Ectodermal cell (in vitro differentiated cells): ENCODE results near the gene CRELD2.

ENCODE experiments used
- H3K27ac ChIP-seq: 2 replicates; pipeline ENCODE4 v1.7.0; 2013; ENCODE audit warnings: mild to moderate bottlenecking, low read depth, low read length; ENCODE audit not compliant: insufficient read depth, poor library complexity, severe bottlenecking
- H3K27me3 ChIP-seq: 2 replicates; pipeline ENCODE4 v1.7.0; 2013; ENCODE audit warnings: mild to moderate bottlenecking, low read length; ENCODE audit not compliant: insufficient read depth, control insufficient read depth, poor library complexity, severe bottlenecking
- H3K36me3 ChIP-seq: one replicate; pipeline ENCODE4 v1.7.0; 2013; ENCODE audit warnings: low read length; ENCODE audit not compliant: control insufficient read depth, insufficient read depth
- H3K4me1 ChIP-seq: one replicate; pipeline ENCODE4 v1.7.0; 2013; ENCODE audit warnings: low read length; ENCODE audit not compliant: control insufficient read depth, insufficient read depth
- H3K4me3 ChIP-seq: 2 replicates; pipeline ENCODE4 v1.7.0; 2013; ENCODE audit warnings: low read depth, low read length, control low read depth; ENCODE audit not compliant: insufficient read depth
- H3K9me3 ChIP-seq: 2 replicates; pipeline ENCODE4 v1.7.0; 2013; ENCODE audit warnings: mild to moderate bottlenecking, low read length, moderate library complexity; ENCODE audit not compliant: control insufficient read depth
- WGBS, 2 experiments: methylation state at CpG; one replicate each; pipeline ENCODE4 v1.1.7; 2013; ENCODE audit warnings: missing lambda C conversion rate in 2 of 2; 5-methylcytosine and 5-hydroxymethylcytosine counted together

The CRELD2 gene

DNA sequence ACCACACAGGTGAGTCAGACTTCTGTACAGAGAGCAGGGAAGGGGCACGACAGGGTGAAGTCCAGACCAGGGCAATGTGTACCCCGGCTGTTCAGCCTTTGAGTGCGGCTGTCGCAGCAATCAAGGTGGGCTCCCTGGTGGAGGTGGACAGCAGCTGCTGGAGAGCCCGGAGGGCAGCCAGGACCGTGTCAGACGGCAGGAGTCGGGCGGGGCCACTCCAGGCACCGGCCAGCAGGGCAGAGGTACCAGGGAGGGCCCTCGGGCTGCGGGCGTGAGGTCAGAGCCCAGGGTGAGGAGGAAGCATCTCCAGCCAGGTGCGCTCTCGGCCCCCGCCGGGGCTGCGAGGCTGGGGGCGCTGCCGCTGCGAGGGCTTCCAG, 41.3 kb downstream of the CRELD2 start:
- Histone ChIP-seq H3K4me3 (peak overlapping the region; percentile 78), H3K4me1 (peaks cover 7% of the 10 kb centered on the region), H3K27me3 (peaks cover 9% of the 10 kb centered on the region), H3K27ac (no peak overlapping the region), H3K9me3 (no peaks in the 10 kb centered on the region), H3K36me3 (peaks cover 16% of the 10 kb centered on the region)
- 21% methylated on average over 21 of the region's 21 CpGs for WGBS, 2 experiments

DNA sequence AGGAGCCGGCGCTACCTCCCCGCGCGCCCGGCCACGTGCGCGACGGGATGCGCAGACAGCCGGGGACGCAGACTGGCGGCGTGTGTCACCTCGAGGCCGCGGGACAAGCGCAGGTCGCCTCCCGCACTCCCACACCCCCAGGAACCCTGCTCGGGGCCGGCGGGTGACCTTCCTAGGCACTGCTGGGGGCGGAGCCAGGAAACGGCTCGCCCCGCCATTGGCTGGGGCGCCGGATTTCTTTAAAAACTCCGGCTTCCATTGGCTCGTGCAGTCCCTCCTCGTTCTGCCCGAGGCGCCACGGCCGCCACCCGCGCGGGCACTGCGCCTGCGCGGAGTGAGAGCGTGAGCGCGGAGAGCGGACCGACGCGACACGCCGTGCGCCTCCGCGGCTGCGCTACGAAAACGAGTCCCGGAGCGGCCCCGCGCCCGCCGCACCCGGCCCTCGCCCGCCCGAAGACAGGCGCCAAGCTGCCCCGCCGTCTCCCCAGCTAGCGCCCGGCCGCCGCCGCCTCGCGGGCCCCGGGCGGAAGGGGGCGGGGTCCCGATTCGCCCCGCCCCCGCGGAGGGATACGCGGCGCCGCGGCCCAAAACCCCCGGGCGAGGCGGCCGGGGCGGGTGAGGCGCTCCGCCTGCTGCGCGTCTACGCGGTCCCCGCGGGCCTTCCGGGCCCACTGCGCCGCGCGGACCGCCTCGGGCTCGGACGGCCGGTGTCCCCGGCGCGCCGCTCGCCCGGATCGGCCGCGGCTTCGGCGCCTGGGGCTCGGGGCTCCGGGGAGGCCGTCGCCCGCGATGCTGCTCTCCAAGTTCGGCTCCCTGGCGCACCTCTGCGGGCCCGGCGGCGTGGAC, 41.9 kb downstream of the CRELD2 start, which contains the start of gene PIM3:
TSS of gene PIM3 (plus strand) at position 614 of the 846 bp plus-strand sequence. CDS start at position 790, 176 bp downstream.
- Histone ChIP-seq H3K36me3 (peaks cover 16% of the 10 kb centered on the region), H3K4me1 (peaks cover 7% of the 10 kb centered on the region)

DNA sequence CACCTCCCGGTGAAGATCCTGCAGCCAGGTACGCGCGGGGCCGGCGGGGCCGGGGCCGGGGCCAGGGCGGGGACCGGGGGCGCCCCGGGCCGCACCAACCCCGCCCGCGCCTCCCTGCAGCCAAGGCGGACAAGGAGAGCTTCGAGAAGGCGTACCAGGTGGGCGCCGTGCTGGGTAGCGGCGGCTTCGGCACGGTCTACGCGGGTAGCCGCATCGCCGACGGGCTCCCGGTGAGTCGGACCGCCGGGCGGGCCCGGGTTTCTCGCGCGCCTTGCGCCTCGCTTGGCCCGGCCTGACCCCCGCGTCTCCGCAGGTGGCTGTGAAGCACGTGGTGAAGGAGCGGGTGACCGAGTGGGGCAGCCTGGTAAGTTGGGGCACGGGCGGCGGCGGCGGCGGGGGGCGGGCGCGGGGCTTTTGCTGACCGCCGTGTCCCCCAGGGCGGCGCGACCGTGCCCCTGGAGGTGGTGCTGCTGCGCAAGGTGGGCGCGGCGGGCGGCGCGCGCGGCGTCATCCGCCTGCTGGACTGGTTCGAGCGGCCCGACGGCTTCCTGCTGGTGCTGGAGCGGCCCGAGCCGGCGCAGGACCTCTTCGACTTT, 42.7 kb downstream of the CRELD2 start:
- no peak overlapping the region for H3K27ac ChIP-seq
- WGBS, 2 experiments, result 1% methylated on average over 84 of the region's 84 CpGs

More for the DNA sequence above, 41.9 kb downstream of the CRELD2 start, which contains the start of gene PIM3:
- 0 to 1% methylated on average over 137 of the region's 137 CpGs for WGBS, 2 experiments
- Histone ChIP-seq H3K4me3 (peak within 1 kb of the TSS; percentile 78), H3K27ac (peak within 1 kb of the TSS; percentile 81), H3K9me3 (no peaks in the 10 kb centered on the region), H3K27me3 (peaks cover 9% of the 10 kb centered on the region)

DNA sequence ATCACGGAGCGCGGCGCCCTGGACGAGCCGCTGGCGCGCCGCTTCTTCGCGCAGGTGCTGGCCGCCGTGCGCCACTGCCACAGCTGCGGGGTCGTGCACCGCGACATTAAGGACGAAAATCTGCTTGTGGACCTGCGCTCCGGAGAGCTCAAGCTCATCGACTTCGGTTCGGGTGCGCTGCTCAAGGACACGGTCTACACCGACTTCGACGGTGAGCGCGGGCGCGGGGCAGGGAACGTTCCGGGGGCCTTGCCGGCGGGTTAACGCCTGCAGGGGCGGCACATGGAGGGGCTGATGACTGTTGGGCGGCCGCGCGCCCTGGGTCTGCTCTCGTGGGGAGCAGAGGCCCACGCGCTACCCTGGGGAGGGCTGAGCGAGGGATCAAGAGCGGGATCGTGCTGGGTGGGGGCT, 43.2 kb downstream of the CRELD2 start:
- H3K4me1 ChIP-seq, result peaks cover 11% of the 10 kb centered on the region
- no peak overlapping the region for H3K27ac ChIP-seq
- peaks cover 9% of the 10 kb centered on the region for H3K27me3 ChIP-seq
- H3K36me3 ChIP-seq, result peaks cover 16% of the 10 kb centered on the region
- H3K4me3 ChIP-seq, result peak overlapping the region; percentile 78
- no peaks in the 10 kb centered on the region for H3K9me3 ChIP-seq
- 2% methylated on average over 49 of the region's 49 CpGs for WGBS, 2 experiments

More for the DNA sequence above, 42.7 kb downstream of the CRELD2 start:
- Histone ChIP-seq H3K9me3 (no peaks in the 10 kb centered on the region), H3K36me3 (peaks cover 16% of the 10 kb centered on the region), H3K4me1 (peaks cover 7% of the 10 kb centered on the region), H3K27me3 (peaks cover 9% of the 10 kb centered on the region), H3K4me3 (peak overlapping the region; percentile 78)

DNA sequence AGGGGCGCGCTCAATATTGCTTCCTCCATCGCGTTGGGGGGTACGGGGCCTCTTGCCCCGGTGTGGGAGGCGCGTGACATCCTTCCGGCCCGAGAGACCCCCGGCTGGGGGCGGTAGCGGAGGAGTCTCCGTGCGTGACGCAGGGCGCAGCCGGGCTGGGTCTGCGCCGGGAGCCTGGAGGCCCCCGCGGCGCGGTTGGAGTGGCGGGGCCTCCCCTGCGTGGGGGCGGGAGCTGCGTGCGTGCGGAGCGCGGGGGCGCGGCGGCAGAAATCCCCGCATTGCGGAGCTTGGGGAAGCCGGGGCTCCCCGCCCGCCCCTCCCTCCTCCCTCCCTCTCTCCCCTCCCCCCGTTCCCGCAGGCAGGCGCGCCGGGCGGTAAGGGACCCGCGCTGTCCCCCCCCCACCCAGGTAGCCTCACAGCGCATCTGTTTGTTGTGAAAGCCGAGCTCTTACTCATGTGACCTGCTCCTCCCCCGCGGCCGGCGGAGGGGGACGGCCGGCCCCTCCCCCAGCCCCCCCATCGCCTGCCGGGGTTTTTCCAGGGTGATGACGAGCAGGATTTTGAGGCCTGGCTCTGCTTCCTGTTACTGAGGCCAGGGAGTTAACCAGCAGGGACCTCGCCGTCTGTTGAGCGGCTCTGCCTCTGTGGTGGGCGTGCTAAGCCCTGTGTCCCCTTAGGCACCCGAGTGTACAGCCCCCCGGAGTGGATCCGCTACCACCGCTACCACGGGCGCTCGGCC, 43.7 kb downstream of the CRELD2 start:
- Histone ChIP-seq H3K4me1 (peaks cover 17% of the 10 kb centered on the region), H3K4me3 (peak overlapping the region; percentile 78), H3K27ac (no peak overlapping the region), H3K36me3 (peaks cover 16% of the 10 kb centered on the region), H3K27me3 (peaks cover 9% of the 10 kb centered on the region), H3K9me3 (no peaks in the 10 kb centered on the region)
- 9% methylated on average over 66 to 67 of the region's 70 CpGs for whole genome bisulfite sequencing, 2 experiments

DNA sequence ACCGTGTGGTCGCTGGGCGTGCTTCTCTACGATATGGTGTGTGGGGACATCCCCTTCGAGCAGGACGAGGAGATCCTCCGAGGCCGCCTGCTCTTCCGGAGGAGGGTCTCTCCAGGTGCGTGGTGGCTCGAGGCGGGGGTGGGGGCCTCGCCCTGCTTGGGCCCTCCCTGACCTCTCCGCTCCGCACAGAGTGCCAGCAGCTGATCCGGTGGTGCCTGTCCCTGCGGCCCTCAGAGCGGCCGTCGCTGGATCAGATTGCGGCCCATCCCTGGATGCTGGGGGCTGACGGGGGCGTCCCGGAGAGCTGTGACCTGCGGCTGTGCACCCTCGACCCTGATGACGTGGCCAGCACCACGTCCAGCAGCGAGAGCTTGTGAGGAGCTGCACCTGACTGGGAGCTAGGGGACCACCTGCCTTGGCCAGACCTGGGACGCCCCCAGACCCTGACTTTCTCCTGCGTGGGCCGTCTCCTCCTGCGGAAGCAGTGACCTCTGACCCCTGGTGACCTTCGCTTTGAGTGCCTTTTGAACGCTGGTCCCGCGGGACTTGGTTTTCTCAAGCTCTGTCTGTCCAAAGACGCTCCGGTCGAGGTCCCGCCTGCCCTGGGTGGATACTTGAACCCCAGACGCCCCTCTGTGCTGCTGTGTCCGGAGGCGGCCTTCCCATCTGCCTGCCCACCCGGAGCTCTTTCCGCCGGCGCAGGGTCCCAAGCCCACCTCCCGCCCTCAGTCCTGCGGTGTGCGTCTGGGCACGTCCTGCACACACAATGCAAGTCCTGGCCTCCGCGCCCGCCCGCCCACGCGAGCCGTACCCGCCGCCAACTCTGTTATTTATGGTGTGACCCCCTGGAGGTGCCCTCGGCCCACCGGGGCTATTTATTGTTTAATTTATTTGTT, 44.6 kb downstream of the CRELD2 start:
- peak overlapping the region; percentile 78 for H3K4me3 ChIP-seq

DNA sequence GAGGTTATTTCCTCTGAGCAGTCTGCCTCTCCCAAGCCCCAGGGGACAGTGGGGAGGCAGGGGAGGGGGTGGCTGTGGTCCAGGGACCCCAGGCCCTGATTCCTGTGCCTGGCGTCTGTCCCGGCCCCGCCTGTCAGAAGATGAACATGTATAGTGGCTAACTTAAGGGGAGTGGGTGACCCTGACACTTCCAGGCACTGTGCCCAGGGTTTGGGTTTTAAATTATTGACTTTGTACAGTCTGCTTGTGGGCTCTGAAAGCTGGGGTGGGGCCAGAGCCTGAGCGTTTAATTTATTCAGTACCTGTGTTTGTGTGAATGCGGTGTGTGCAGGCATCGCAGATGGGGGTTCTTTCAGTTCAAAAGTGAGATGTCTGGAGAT, 45.2 kb downstream of the CRELD2 start:
- Histone ChIP-seq H3K27me3 (peaks cover 9% of the 10 kb centered on the region), H3K4me1 (peaks cover 24% of the 10 kb centered on the region), H3K36me3 (peaks cover 16% of the 10 kb centered on the region), H3K9me3 (no peaks in the 10 kb centered on the region), H3K27ac (no peak overlapping the region), H3K4me3 (no peak overlapping the region)
- 78 to 82% methylated on average over 5 to 6 of the region's 6 CpGs for WGBS, 2 experiments

More for the DNA sequence above, 44.6 kb downstream of the CRELD2 start:
- no peak overlapping the region for H3K27ac ChIP-seq
- peaks cover 24% of the 10 kb centered on the region for H3K4me1 ChIP-seq
- peaks cover 9% of the 10 kb centered on the region for H3K27me3 ChIP-seq
- 89 to 90% methylated on average over 63 of the region's 63 CpGs for WGBS, 2 experiments
- H3K36me3 ChIP-seq, result peaks cover 16% of the 10 kb centered on the region
- H3K9me3 ChIP-seq, result no peaks in the 10 kb centered on the region

DNA sequence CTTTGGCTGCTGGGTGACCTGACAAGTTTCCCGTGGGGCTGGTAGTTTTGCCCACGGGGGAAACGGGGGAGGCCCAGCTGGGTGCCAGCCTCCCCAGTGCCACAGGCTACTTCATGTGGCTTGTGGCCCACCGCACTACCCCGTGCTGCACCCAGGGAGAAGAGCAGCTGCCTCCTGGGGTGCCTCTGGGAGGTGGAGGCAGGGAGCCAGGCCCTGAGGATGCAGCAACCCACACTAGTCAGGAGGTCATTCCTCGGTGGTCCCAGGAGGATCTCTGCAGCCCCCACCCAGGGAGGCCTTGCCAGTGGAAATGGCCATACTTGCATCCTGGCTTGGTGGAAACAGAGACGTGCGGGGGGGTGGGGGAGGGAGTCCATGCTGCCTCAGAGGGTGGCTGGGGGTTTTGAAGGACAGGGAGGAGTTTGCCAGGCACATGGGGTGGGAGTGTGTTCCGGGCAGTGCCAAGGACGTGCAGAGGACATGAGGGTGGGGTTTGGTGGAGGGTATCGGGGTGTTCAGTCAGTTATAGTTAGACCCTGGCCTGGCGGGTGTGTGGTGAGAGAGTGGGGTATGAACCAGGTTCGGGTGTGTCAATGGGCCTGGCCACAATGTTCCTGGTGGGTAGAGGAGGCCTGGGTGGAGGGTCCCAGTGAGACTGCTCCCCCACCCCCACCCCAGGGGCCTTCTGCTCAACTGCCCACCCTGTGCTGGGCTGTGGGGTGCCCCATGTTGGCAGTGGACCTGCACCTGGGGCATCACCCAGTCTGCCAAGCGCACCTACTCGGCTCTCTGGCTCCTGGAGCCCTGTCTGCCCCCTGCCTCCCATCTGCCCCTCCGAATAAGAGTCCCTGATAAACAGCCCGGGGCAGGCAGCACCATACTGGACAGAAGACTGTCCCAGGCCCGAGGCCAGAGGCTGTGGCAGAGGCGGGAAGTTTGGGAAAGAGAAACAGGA, 46.0 kb downstream of the CRELD2 start:
- Histone ChIP-seq H3K4me3 (no peak overlapping the region), H3K27ac (no peak overlapping the region), H3K27me3 (peaks cover 9% of the 10 kb centered on the region), H3K4me1 (peaks cover 24% of the 10 kb centered on the region), H3K36me3 (peaks cover 16% of the 10 kb centered on the region), H3K9me3 (no peaks in the 10 kb centered on the region)
- 95% methylated on average over 19 of the region's 19 CpGs for WGBS, 2 experiments
